HEK293T (cell line): ENCODE results near the gene OR2T34.

Experiments
- BHLHE40 ChIP-seq: fragments of 450-650 bp; IDR thresholded peaks from 2 replicates; pipeline ENCODE4 v1.6.1; 2016; ENCODE audit warnings: mild to moderate bottlenecking, moderate library complexity, borderline replicate concordance
- FOXK2 ChIP-seq: fragments of 450-650 bp; IDR thresholded peaks from 2 replicates; pipeline ENCODE4 v1.6.1; 2016; ENCODE audit warnings: mild to moderate bottlenecking

GRCh38 chr1:248599396-248599795, 24.8 kb upstream of the OR2T34 start:
- TF ChIP-seq FOXK2 (no peak), BHLHE40 (no peak)
